Mesendoderm (in vitro differentiated cells): Measurements from ENCODE around the gene PLOD1.

ENCODE experiments used
- DNase-seq: peaks from one replicate; pipeline ENCODE4 v3.0.0; 2013
- H2AK5ac ChIP-seq: 2 replicates; pipeline ENCODE4 v1.6.1; 2013; ENCODE audit warnings: low read length, inconsistent platforms
- H2BK120ac ChIP-seq: 2 replicates; pipeline ENCODE4 v1.6.1; 2013; ENCODE audit warnings: low read depth, mild to moderate bottlenecking, low read length, moderate library complexity, mixed read lengths
- H2BK15ac ChIP-seq: replicated peaks from 2 replicates; pipeline ENCODE4 v1.6.1; 2013; ENCODE audit warnings: low read depth, mild to moderate bottlenecking, moderate library complexity
- H2BK5ac ChIP-seq: 2 replicates; pipeline ENCODE4 v1.6.1; 2013; ENCODE audit warnings: low read length, inconsistent platforms
- H3K18ac ChIP-seq: 2 replicates; pipeline ENCODE4 v1.6.1; 2013; ENCODE audit warnings: mild to moderate bottlenecking, low read length, mixed read lengths
- H3K23ac ChIP-seq: one replicate; pipeline ENCODE4 v1.6.1; 2013; ENCODE audit warnings: low read length
- H3K27ac ChIP-seq: 2 replicates; pipeline ENCODE4 v1.5.1; 2013; ENCODE audit warnings: low read depth, mild to moderate bottlenecking, inconsistent platforms, low read length, moderate library complexity
- H3K27me3 ChIP-seq: 2 replicates; pipeline ENCODE4 v1.6.1; 2013; ENCODE audit warnings: low read length, control low read depth, mild to moderate bottlenecking, inconsistent platforms; ENCODE audit not compliant: insufficient read depth, poor library complexity
- H3K36me3 ChIP-seq: 2 replicates; pipeline ENCODE4 v1.6.1; 2013; ENCODE audit warnings: low read length, inconsistent platforms; ENCODE audit not compliant: control insufficient read depth, insufficient read depth
- H3K4ac ChIP-seq: one replicate; pipeline ENCODE4 v1.6.1; 2013; ENCODE audit warnings: low read depth, mild to moderate bottlenecking, low read length, moderate library complexity
- H3K4me1 ChIP-seq: 2 replicates; pipeline ENCODE4 v1.6.1; 2013; ENCODE audit warnings: low read depth, low read length, inconsistent platforms; ENCODE audit not compliant: control insufficient read depth
- H3K4me2 ChIP-seq: 2 replicates; pipeline ENCODE4 v1.6.1; 2013; ENCODE audit warnings: low read length
- H3K4me3 ChIP-seq: 2 replicates; pipeline ENCODE4 v1.5.1; 2013; ENCODE audit warnings: mild to moderate bottlenecking, low read length
- H3K56ac ChIP-seq: one replicate; pipeline ENCODE4 v1.6.1; 2013; ENCODE audit warnings: low read length
- H3K79me1 ChIP-seq: 2 replicates; pipeline ENCODE4 v1.6.1; 2013; ENCODE audit warnings: low read length, inconsistent platforms
- H3K79me2 ChIP-seq: 2 replicates; pipeline ENCODE4 v1.6.1; 2013; ENCODE audit warnings: mild to moderate bottlenecking, low read length; ENCODE audit not compliant: control insufficient read depth, insufficient read depth
- H3K9ac ChIP-seq: 2 replicates; pipeline ENCODE4 v1.6.1; 2013; ENCODE audit warnings: low read length, inconsistent platforms
- H4K5ac ChIP-seq: one replicate; pipeline ENCODE4 v1.6.1; 2013; ENCODE audit warnings: low read length
- H4K8ac ChIP-seq: one replicate; pipeline ENCODE4 v1.6.1; 2013; ENCODE audit warnings: low read depth, mild to moderate bottlenecking, control low read depth, low read length, moderate library complexity
- WGBS: extraction: QIAGEN DNeasy Blood & Tissue Kit; methylation state at CpG from one replicate; pipeline ENCODE4 v1.1.7; 2013; ENCODE audit warnings: low lambda C conversion rate, missing lambda C conversion rate; ENCODE audit not compliant: insufficient coverage; ENCODE audit errors: extremely low coverage; 5-methylcytosine and 5-hydroxymethylcytosine counted together

PLOD1 gene

DNA sequence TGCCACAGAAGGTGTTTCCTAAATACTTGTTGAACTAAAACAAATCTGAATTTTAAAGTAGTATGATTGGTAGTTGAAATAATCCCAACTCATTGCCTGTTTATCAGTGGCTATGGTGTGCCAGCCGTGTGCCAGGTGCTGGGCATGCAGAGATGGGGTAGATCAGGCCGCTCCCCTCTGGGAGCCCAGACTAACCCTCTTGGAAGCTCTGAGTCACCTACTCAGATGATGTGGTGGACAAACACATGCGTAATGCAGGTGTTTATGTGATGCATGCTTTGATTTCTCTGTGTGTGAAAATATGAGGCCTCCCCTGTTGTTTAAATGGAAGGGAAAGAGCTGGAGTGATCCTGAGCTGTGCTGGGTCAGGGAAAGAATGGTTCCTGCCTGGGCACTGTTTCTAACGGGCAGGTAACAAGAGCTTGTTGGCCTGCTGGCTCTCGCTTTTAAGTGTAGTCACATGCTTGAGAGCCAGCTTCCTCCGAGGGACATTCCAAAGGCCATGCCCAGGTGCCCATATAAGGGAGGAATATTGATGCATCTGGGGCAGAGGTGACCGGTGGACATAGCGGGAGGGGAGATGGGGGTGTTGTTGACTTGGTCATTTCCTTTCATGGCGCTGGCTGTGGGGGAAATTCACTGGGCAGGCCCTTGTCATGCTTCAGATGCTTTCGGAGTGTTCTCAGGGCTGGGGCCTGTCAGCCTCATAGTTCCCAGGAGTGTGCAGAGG is 56.0 kb downstream of the PLOD1 start:
- Histone ChIP-seq H4K8ac (no peak overlapping the region), H3K56ac (no peak overlapping the region), H3K4me1 (no peaks in the 10 kb centered on the region), H3K36me3 (peaks cover 9% of the 10 kb centered on the region), H4K5ac (no peak overlapping the region), H3K23ac (no peak overlapping the region), H3K18ac (no peak overlapping the region), H3K27me3 (no peaks in the 10 kb centered on the region), H2BK5ac (no peak overlapping the region), H3K4me2 (no peak overlapping the region), H3K79me1 (peaks cover 12% of the 10 kb centered on the region), H2BK120ac (no peak overlapping the region), H3K27ac (no peak overlapping the region), H3K4ac (no peak overlapping the region), H3K9ac (no peak overlapping the region), H3K79me2 (peaks cover 6% of the 10 kb centered on the region), H2AK5ac (no peak overlapping the region), H2BK15ac (no peak overlapping the region), H3K4me3 (no peak overlapping the region)
- no CpG with 5 or more reads among the region's 10 CpGs for WGBS
- no peak for DNase-seq

DNA sequence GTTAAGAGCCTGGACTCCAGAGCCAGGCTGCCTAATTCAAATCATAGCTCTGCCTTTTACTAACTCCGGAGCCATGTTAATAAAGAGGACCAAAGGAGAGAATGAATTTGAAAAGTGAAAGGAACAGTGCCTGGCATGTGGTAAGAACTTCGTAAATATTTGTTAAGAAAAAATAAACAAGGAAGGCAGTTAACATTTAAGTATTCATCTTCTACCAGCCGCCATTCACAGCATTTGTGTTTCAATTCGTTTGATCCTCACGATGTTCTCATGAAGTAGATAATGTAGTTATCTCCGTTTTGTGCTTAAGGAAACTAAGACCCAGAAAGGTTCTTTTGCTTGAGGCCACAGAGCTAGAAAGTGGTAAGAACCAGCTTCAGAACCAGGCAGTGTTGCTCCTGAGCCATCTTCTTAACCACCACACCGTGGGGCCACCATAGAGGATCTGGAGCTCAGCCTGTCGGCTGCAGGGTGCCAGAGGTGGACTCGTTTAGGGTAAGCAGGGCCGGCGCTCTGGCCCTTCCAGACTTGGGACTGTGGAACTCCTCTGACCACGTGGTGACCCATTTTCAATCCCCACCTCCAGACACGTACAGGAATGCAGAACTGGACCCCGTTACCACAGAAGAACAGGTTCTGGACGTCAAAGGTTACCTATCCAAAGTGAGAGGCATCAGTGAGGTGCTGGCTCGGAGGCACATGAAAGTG is 57.6 kb downstream of the PLOD1 start:
- no peak overlapping the region for H2AK5ac ChIP-seq
- H3K79me2 ChIP-seq = peaks cover 2% of the 10 kb centered on the region
- no peak overlapping the region for H2BK15ac ChIP-seq
- no peak overlapping the region for H3K18ac ChIP-seq
- no peak overlapping the region for H3K23ac ChIP-seq
- H3K4me1 ChIP-seq = no peaks in the 10 kb centered on the region
- H2BK5ac ChIP-seq = no peak overlapping the region
- H2BK120ac ChIP-seq = no peak overlapping the region
- no CpG with 5 or more reads among the region's 16 CpGs for WGBS
- no peak overlapping the region for H3K4me2 ChIP-seq
- no peak overlapping the region for H3K4ac ChIP-seq
- no peak overlapping the region for H3K9ac ChIP-seq
- H3K27ac ChIP-seq = no peak overlapping the region
- peaks cover 7% of the 10 kb centered on the region for H3K36me3 ChIP-seq
- no peaks in the 10 kb centered on the region for H3K27me3 ChIP-seq
- H3K56ac ChIP-seq = no peak overlapping the region
- H3K4me3 ChIP-seq = no peak overlapping the region
- H3K79me1 ChIP-seq = peaks cover 9% of the 10 kb centered on the region
- no peak overlapping the region for H4K5ac ChIP-seq
- H4K8ac ChIP-seq = no peak overlapping the region
- DNase-seq = no peak

DNA sequence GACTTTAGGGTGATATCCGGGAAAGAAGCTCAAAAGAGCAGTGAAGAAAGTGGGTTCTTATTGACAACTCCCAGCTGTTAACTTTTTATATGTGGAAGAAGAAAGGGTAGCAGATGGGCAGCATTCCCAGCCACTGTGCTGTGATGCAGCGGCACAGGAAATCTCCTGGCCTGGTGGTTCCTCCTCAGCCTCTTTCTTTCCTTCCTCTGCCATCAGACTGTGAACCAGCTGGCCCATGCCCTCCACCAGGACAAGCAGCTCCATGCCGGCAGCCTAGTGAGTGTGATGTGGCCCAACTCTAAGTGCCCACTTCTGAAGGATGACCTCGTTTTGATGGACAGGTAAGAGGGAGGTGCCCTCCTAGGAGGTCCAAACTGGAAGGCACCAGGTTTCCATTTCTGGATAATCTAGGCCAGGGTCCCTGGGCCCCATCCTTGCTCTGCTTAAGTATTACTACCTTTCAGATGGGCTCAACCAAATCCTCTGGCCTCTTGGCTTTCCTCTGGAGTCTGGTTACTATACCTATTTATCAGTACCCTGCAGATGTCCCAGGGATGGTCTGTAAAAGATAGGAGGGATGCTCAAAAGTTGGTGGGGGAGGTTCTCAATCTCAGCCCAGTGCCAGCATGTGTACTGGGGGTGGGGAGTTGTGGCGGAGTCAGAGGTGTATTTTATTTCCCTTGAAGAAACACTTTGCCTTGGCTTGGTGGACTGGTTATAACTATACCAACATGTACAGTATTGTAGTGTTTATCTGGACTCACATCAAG is 62.7 kb downstream of the PLOD1 start:
- DNase-seq = no peak
- no peak overlapping the region for H3K56ac ChIP-seq
- H2BK120ac ChIP-seq = no peak overlapping the region
- H3K79me2 ChIP-seq = no peaks in the 10 kb centered on the region
- peaks cover 16% of the 10 kb centered on the region for H3K36me3 ChIP-seq
- no peak overlapping the region for H3K9ac ChIP-seq
- no CpG with 5 or more reads among the region's 5 CpGs for WGBS
- H3K23ac ChIP-seq = no peak overlapping the region
- H2BK15ac ChIP-seq = no peak overlapping the region
- no peak overlapping the region for H2BK5ac ChIP-seq
- no peak overlapping the region for H3K27ac ChIP-seq
- no peaks in the 10 kb centered on the region for H3K79me1 ChIP-seq
- H4K5ac ChIP-seq = no peak overlapping the region
- no peak overlapping the region for H2AK5ac ChIP-seq
- no peak overlapping the region for H3K4me2 ChIP-seq
- no peak overlapping the region for H3K4me3 ChIP-seq
- no peaks in the 10 kb centered on the region for H3K27me3 ChIP-seq
- H3K4ac ChIP-seq = no peak overlapping the region
- H3K18ac ChIP-seq = no peak overlapping the region
- no peak overlapping the region for H4K8ac ChIP-seq
- H3K4me1 ChIP-seq = no peaks in the 10 kb centered on the region

DNA sequence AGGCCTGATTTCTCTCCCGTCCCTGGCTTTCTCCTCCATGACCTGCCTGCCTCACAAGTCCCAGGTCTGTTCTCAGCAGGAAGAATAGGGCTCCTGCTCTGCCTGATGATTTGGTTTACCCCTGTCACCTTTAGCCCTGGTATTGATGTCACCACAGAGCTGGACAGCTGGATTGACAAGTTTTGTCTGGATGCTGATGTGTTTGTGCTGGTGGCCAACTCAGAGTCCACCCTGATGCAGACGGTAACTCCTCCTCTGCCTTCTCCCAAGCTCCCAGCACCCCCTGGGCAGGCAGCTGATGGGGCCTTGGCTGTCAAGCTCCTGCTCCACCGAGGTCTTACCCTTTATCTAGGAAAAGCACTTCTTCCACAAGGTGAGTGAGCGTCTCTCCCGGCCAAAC is 64.1 kb downstream of the PLOD1 start:
- H3K36me3 ChIP-seq = peaks cover 16% of the 10 kb centered on the region
- no peak overlapping the region for H3K23ac ChIP-seq
- no CpG with 5 or more reads among the region's 5 CpGs for WGBS

DNA sequence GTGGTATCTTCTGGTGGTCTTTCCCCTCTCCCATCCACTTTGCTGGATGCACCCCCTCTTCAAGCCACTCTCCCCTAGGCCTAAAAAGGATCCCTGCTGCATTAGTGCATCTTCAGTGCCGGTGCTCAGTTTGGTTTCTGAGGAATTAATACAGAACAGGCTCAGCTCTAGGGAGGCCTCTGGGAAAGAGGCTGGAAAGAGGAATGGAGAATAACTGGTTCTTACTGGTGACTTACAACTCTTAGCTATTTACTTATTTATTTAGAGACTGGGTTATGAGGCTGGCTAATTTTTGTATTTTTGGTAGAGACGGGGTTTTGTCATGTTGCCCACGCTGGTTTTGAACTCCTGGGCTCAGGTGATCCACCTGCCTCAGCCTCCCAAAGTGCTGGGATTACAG is 64.7 kb downstream of the PLOD1 start:
- H3K36me3 ChIP-seq = peaks cover 18% of the 10 kb centered on the region
- H3K23ac ChIP-seq = no peak overlapping the region
- H3K56ac ChIP-seq = no peak overlapping the region
- no peak overlapping the region for H2BK5ac ChIP-seq
- no peak overlapping the region for H3K4me3 ChIP-seq
- H3K9ac ChIP-seq = no peak overlapping the region
- no peaks in the 10 kb centered on the region for H3K79me1 ChIP-seq
- H2BK120ac ChIP-seq = no peak overlapping the region
- no CpG with 5 or more reads among the region's 3 CpGs for WGBS
- no peak overlapping the region for H3K4me2 ChIP-seq
- no peak overlapping the region for H4K5ac ChIP-seq
- no peak overlapping the region for H3K18ac ChIP-seq
- no peak overlapping the region for H4K8ac ChIP-seq
- H3K27me3 ChIP-seq = no peaks in the 10 kb centered on the region
- no peak overlapping the region for H2AK5ac ChIP-seq
- H3K79me2 ChIP-seq = no peaks in the 10 kb centered on the region
- H3K27ac ChIP-seq = no peak overlapping the region
- no peak for DNase-seq
- no peaks in the 10 kb centered on the region for H3K4me1 ChIP-seq
- H3K4ac ChIP-seq = no peak overlapping the region
- no peak overlapping the region for H2BK15ac ChIP-seq

More for the DNA sequence above, 64.1 kb downstream of the PLOD1 start:
- no peak overlapping the region for H3K9ac ChIP-seq
- H3K4me2 ChIP-seq = no peak overlapping the region
- no peak overlapping the region for H4K8ac ChIP-seq
- H3K27me3 ChIP-seq = no peaks in the 10 kb centered on the region
- no peak overlapping the region for H2AK5ac ChIP-seq
- H3K79me2 ChIP-seq = no peaks in the 10 kb centered on the region
- no peak overlapping the region for H3K4ac ChIP-seq
- no peak overlapping the region for H2BK15ac ChIP-seq
- no peak overlapping the region for H3K18ac ChIP-seq
- H4K5ac ChIP-seq = no peak overlapping the region
- no peaks in the 10 kb centered on the region for H3K79me1 ChIP-seq
- no peaks in the 10 kb centered on the region for H3K4me1 ChIP-seq
- no peak overlapping the region for H2BK120ac ChIP-seq
- H3K27ac ChIP-seq = no peak overlapping the region
- no peak for DNase-seq
- no peak overlapping the region for H3K4me3 ChIP-seq
- H3K56ac ChIP-seq = no peak overlapping the region
- H2BK5ac ChIP-seq = no peak overlapping the region
